Adrenal gland (tissue), 5 donors: ENCODE data around the gene WWOX.

Experiments
- POLR2A ChIP-seq, 2 donors: fragments of 450-650 bp; IDR thresholded peaks; one replicate each; pipeline ENCODE4 v1.6.1; 2017; ENCODE audit warnings: antibody characterized with exemption in 2 of 2, mild to moderate bottlenecking in 2 of 2, moderate library complexity in 1 of 2
- TF ChIP-seq, protein P1 (sequence below), 6 experiments: fragments of 450-650 bp in 4 of 6; fragments of 200-600 bp in 2 of 6; sonication (generic) in 1 of 6; IDR thresholded peaks; 1 replicate in 5 of 6; 2 replicates in 1 of 6; pipeline versions ENCODE4 v1.5.1 to v1.8.0; 2016 to 2021; ENCODE audit warnings: antibody characterized with exemption in 6 of 6, mild to moderate bottlenecking in 2 of 6, moderate library complexity in 1 of 6
- donor health status: DM: no; HTN: no; CAD: no.

DNA sequence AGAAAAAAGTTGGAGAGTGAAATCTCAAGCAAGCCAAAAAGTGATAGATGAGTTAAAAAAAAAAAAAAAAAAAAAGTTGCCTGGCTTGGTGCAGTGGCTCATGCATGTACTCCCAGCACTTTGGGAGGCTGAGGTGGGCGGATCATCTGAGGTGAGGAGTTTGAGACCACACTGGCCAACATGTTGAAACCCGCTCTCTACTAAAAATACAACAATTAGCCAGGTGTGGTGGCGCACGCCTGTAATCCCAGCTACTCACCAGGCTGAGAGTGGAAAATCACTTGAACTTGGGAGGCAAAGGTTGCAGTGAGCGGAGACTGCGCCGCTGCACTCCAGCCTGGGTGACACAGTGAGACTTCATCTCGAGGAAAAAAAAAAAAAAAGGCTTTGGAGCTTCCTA, 668.8 kb downstream of the WWOX start:
- TF ChIP-seq, protein P1, sequence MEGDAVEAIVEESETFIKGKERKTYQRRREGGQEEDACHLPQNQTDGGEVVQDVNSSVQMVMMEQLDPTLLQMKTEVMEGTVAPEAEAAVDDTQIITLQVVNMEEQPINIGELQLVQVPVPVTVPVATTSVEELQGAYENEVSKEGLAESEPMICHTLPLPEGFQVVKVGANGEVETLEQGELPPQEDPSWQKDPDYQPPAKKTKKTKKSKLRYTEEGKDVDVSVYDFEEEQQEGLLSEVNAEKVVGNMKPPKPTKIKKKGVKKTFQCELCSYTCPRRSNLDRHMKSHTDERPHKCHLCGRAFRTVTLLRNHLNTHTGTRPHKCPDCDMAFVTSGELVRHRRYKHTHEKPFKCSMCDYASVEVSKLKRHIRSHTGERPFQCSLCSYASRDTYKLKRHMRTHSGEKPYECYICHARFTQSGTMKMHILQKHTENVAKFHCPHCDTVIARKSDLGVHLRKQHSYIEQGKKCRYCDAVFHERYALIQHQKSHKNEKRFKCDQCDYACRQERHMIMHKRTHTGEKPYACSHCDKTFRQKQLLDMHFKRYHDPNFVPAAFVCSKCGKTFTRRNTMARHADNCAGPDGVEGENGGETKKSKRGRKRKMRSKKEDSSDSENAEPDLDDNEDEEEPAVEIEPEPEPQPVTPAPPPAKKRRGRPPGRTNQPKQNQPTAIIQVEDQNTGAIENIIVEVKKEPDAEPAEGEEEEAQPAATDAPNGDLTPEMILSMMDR (IDR thresholded peaks at IDR 0.05) = no peak
- no peak for TF ChIP-seq POLR2A (IDR thresholded peaks at IDR 0.05)
